NB4 (cell line): ENCODE measurements around the gene CILP2.

ENCODE experiments used
- DNase-seq: peaks from one replicate; pipeline ENCODE4 v3.0.0; 2010; ENCODE audit warnings: low read depth
- H3K4me3 ChIP-seq: one replicate; pipeline ENCODE4 v1.5.1; 2011; ENCODE audit warnings: mild to moderate bottlenecking, low read depth, low read length, moderate library complexity
- CTCF ChIP-seq: IDR thresholded peaks from one replicate; pipeline ENCODE4 v1.5.1; 2012; ENCODE audit warnings: low read depth, low read length
- MAX ChIP-seq: IDR thresholded peaks from 2 replicates; pipeline ENCODE4 v1.6.1; 2011; ENCODE audit warnings: low read depth, low read length
- MYC ChIP-seq: IDR thresholded peaks from 2 replicates; pipeline ENCODE4 v1.6.1; 2011; ENCODE audit warnings: low read depth, low read length
- POLR2A ChIP-seq: IDR thresholded peaks from 2 replicates; pipeline ENCODE4 v1.6.1; 2011; ENCODE audit warnings: mild to moderate bottlenecking; ENCODE audit not compliant: insufficient read length; ENCODE audit errors: extremely low read depth

CILP2 gene

GRCh38 chr19:19549804-19550464 lies 11.9 kb downstream of the CILP2 start:
- TF ChIP-seq CTCF (no peak), MYC (no peak), MAX (no peak), POLR2A (no peak)
- no peak overlapping the region for H3K4me3 ChIP-seq
- peak; percentile 55 for DNase-seq

- TF ChIP-seq MAX = no peak
- no peak for TF ChIP-seq CTCF
- no peak for TF ChIP-seq POLR2A
- no peak for TF ChIP-seq MYC
- no peak overlapping the region for H3K4me3 ChIP-seq
- DNase-seq = no peak
These were observed 12.4 kb downstream of the CILP2 start for GRCh38 chr19:19550485-19550929.

- TF ChIP-seq POLR2A (no peak), CTCF (no peak), MAX (no peak), MYC (no peak)
- no peak for DNase-seq
- no peak overlapping the region for H3K4me3 ChIP-seq
These were observed 13.1 kb downstream of the CILP2 start for GRCh38 chr19:19550972-19551852.

GRCh38 chr19:19551853-19552192 lies 13.8 kb downstream of the CILP2 start:
- TF ChIP-seq CTCF (no peak), MYC (no peak), MAX (no peak), POLR2A (no peak)
- no peak for DNase-seq
- H3K4me3 ChIP-seq = no peak overlapping the region

- TF ChIP-seq MAX (no peak), CTCF (peak; percentile 52), MYC (no peak)
- DNase-seq = peak; percentile 59
- H3K4me3 ChIP-seq = no peak overlapping the region
These were observed 14.7 kb downstream of the CILP2 start for GRCh38 chr19:19552798-19553197.
